KMS-11 (cell line): ENCODE results near the gene LRRC4C.

Experiments
- H2AFZ ChIP-seq: fragments of 200-600 bp; sonication (generic); 2 replicates; pipeline ENCODE4 v1.6.1; 2016; ENCODE audit warnings: antibody characterized with exemption, mixed run types, low read depth
- H3K27ac ChIP-seq: fragments of 200-600 bp; sonication (generic); 2 replicates; pipeline ENCODE4 v1.6.1; 2016; ENCODE audit warnings: mild to moderate bottlenecking, mixed run types
- H3K27me3 ChIP-seq: fragments of 200-600 bp; sonication (generic); 2 replicates; pipeline ENCODE4 v1.6.1; 2017; ENCODE audit warnings: mild to moderate bottlenecking, low read depth, mixed run types, moderate library complexity; ENCODE audit not compliant: insufficient read depth
- H3K36me3 ChIP-seq: fragments of 200-600 bp; sonication (generic); 2 replicates; pipeline ENCODE4 v1.6.1; 2017; ENCODE audit warnings: mild to moderate bottlenecking, mixed run types; ENCODE audit not compliant: insufficient read depth
- H3K4me1 ChIP-seq: fragments of 200-600 bp; sonication (generic); 2 replicates; pipeline ENCODE4 v1.6.1; 2016; ENCODE audit warnings: mild to moderate bottlenecking, low read depth, mixed run types; ENCODE audit not compliant: poor library complexity, severe bottlenecking
- H3K4me2 ChIP-seq: fragments of 200-600 bp; sonication (generic); 2 replicates; pipeline ENCODE4 v1.7.0; 2016; ENCODE audit warnings: mild to moderate bottlenecking, mixed run types
- H3K4me3 ChIP-seq: fragments of 200-600 bp; sonication (generic); IDR thresholded peaks from 2 replicates; pipeline ENCODE4 v1.6.1; 2017; ENCODE audit warnings: low read depth, low read length, mixed read lengths; ENCODE audit not compliant: insufficient read depth
- H3K79me2 ChIP-seq: fragments of 200-600 bp; sonication (generic); 2 replicates; pipeline ENCODE4 v1.6.1; 2016; ENCODE audit warnings: low read depth, mixed run types; ENCODE audit not compliant: insufficient read depth
- H3K9ac ChIP-seq: fragments of 200-600 bp; sonication (generic); 2 replicates; pipeline ENCODE4 v1.6.1; 2016; ENCODE audit warnings: mild to moderate bottlenecking, mixed run types
- H4K20me1 ChIP-seq: fragments of 200-600 bp; sonication (generic); 2 replicates; pipeline ENCODE4 v1.6.1; 2016; ENCODE audit warnings: mild to moderate bottlenecking, mixed run types; ENCODE audit not compliant: insufficient read depth
- CTCF ChIP-seq: fragments of 200-600 bp; sonication (generic); conservative IDR thresholded peaks from 2 replicates; pipeline ENCODE4 v1.6.1; 2017; ENCODE audit warnings: low read depth, mild to moderate bottlenecking, antibody characterized with exemption, low read length, moderate library complexity, mixed read lengths

The LRRC4C gene

GRCh38 chr11:40139536-40139935, 1319.9 kb downstream of the LRRC4C start:
- no peak overlapping the region for H3K9ac ChIP-seq
- no peaks in the 10 kb centered on the region for H4K20me1 ChIP-seq
- H3K79me2 ChIP-seq = no peaks in the 10 kb centered on the region
- H3K27me3 ChIP-seq = no peaks in the 10 kb centered on the region
- TF ChIP-seq CTCF = no peak
- no peak overlapping the region for H3K27ac ChIP-seq
- no peak overlapping the region for H3K4me3 ChIP-seq
- no peaks in the 10 kb centered on the region for H3K4me1 ChIP-seq
- H3K36me3 ChIP-seq = no peaks in the 10 kb centered on the region
- H2AFZ ChIP-seq = no peak overlapping the region
- H3K4me2 ChIP-seq = no peak overlapping the region

- H3K4me1 ChIP-seq = no peaks in the 10 kb centered on the region
- no peaks in the 10 kb centered on the region for H4K20me1 ChIP-seq
- H3K27ac ChIP-seq = no peak overlapping the region
- no peak for TF ChIP-seq CTCF
- H3K9ac ChIP-seq = no peak overlapping the region
- H2AFZ ChIP-seq = no peak overlapping the region
- no peaks in the 10 kb centered on the region for H3K36me3 ChIP-seq
- no peak overlapping the region for H3K4me3 ChIP-seq
- no peaks in the 10 kb centered on the region for H3K27me3 ChIP-seq
- no peak overlapping the region for H3K4me2 ChIP-seq
- H3K79me2 ChIP-seq = no peaks in the 10 kb centered on the region
Observed at GRCh38 chr11:40139066-40139465, 1320.4 kb downstream of the LRRC4C start.

- no peaks in the 10 kb centered on the region for H4K20me1 ChIP-seq
- no peak for TF ChIP-seq CTCF
- H3K4me3 ChIP-seq = no peak overlapping the region
- H3K27me3 ChIP-seq = no peaks in the 10 kb centered on the region
- H3K4me2 ChIP-seq = no peak overlapping the region
- H3K79me2 ChIP-seq = no peaks in the 10 kb centered on the region
- no peak overlapping the region for H3K9ac ChIP-seq
- H3K36me3 ChIP-seq = no peaks in the 10 kb centered on the region
- no peak overlapping the region for H2AFZ ChIP-seq
- H3K4me1 ChIP-seq = no peaks in the 10 kb centered on the region
- H3K27ac ChIP-seq = no peak overlapping the region
Observed at GRCh38 chr11:40134820-40135570, 1324.5 kb downstream of the LRRC4C start.

- no peak overlapping the region for H2AFZ ChIP-seq
- H3K79me2 ChIP-seq = no peaks in the 10 kb centered on the region
- H3K4me3 ChIP-seq = no peak overlapping the region
- no peaks in the 10 kb centered on the region for H3K4me1 ChIP-seq
- TF ChIP-seq CTCF = no peak
- H3K36me3 ChIP-seq = no peaks in the 10 kb centered on the region
- no peak overlapping the region for H3K4me2 ChIP-seq
- H3K27ac ChIP-seq = no peak overlapping the region
- H3K9ac ChIP-seq = no peak overlapping the region
- H3K27me3 ChIP-seq = no peaks in the 10 kb centered on the region
- no peaks in the 10 kb centered on the region for H4K20me1 ChIP-seq
Observed at GRCh38 chr11:40133498-40133897, 1326.0 kb downstream of the LRRC4C start.
